Measurements from ENCODE around the gene PLPP7.

DNA sequence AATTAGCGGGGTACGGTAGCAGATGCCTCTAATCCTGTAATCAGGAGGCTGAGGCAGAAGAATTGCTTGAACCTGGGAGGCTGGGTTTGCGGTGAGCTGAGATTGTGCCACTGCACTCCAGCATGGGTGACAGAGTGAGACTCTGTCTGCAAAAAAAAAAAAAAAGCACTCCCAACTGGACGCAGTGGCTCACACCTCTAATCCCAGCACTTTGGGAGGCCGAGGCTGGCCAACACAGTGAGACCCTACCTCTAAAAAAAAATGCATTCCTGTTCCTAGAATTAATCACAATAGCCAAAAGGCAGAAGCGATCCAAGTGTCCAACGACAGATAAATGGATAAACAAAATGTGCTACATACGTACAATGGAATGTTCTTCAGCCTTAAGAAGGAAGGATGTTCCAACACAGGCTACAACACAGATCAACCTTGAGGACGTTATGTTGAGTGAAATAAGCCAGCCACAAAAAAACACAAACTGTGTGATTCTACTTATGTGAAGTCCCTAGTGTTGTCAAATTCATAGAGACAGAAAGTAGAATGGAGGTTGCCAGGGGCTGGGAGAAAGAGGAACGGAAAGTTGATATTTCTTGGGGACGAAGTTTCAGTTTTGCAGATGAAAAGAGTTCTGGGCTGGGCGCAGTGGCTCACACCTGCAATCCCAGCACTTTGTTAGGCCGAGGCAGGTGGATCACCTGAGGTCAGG lies 27.0 kb upstream of the PLPP7 start:
- TF ChIP-seq CTCF (IDR thresholded peaks at IDR 0.05; ENCODE audit: low read depth, low read length), result no peak
- TF ChIP-seq POLR2A (IDR thresholded peaks at IDR 0.05; ENCODE audit: extremely low read depth, insufficient read length), result no peak
- TF ChIP-seq MYC (IDR thresholded peaks at IDR 0.05; ENCODE audit: low read depth, low read length), result no peak
